Dedifferentiated amniotic fluid mesenchymal stem cell (primary cell): Measurements from ENCODE around the gene CD99L2.

Experiments
- DNase-seq: peaks from one replicate; pipeline ENCODE4 v3.0.0-alpha.2; 2016; ENCODE audit errors: extremely low spot score

CD99L2 gene

DNA sequence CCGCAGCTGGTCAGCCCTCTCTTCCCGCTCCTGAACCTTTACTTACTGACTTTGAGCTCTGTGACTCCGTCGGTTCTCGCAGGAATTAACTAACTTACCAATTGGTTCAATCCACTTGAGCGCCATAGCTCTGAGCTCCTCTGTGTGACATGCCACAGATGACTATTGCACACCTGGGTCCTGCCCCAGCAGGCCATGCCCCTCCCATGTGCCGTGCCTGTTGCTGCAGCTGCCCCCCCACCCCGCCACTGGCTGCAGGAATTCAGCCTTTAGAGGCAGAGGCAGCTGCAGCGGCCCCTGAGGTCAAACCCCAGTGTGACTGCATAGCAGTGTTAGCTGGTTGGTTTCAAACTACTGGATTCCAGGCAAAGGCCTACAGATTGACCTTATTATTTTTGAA is 134.7 kb downstream of the CD99L2 start:
- DNase-seq = no peak

- no peak for DNase-seq
Measured at GRCh38 chrX:150763303-150763797, 135.1 kb downstream of the CD99L2 start.

GRCh38 chrX:150762258-150763165 is 136.0 kb downstream of the CD99L2 start:
- DNase-seq = no peak

DNA sequence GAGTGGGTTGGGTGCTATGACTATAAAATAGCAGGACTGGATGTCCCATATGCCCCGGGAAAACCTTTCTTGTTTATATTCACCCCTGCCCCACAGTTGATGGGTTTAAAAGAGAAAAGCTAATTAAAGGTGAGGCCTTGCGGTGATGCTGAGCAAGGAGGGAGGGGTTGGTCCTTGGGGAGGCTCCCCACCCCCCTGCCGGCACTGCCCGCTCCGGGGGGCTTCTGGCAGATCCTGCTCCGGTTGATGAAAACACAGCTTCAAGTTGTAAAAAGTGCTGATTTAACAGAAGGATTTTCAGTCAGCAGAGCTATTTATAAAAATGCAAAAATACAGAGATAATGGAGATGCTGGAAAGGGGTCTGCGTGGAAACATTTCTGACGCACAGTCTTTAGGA is 136.7 kb downstream of the CD99L2 start:
- DNase-seq = no peak

- no peak for DNase-seq
Measured at GRCh38 chrX:150761176-150761818, 137.2 kb downstream of the CD99L2 start.

DNA sequence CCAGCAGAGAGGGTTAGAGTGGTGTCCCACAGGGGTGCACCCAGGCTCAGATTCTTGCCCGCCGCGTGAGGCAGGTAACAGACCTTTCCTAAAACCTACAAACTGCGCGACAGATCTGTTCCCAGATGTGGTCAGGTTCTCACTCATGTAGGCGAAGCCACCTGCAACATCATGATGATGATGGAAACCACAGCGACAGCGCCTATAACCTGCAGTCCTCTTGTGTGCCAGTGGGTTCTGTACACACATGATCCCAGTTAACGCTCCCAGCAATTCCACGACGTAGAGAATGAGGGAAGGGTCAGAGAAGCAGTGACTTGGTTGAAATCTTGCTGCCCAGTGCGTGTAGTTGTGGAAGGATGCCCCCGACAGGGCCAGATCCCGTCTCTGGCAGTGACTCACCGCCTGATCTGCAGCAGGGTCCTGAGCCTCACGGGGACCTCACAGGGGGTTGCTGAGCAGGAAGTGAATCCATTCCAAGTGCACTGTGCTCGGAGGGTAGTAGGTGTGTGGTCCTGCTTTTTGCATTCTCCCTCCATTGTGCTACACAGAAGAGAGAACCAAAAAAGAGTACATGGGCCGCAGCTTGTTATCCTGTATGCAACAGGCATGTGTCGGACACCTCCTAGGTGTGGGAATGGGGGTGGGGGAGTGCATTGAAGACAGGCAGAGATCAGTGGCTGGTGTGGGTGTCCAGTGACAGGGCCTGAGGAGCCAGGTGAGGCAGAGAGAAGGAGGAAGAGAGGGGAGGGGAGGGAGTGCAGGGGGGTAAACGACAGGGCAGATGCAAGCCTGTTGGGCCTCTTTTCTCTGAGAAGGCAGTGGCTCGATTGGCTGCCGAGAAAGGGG is 138.7 kb downstream of the CD99L2 start:
- DNase-seq = no peak

- no peak for DNase-seq
Measured at GRCh38 chrX:150757371-150757770, 141.1 kb downstream of the CD99L2 start.

GRCh38 chrX:150753968-150754367 is 144.5 kb downstream of the CD99L2 start:
- DNase-seq = no peak

DNA sequence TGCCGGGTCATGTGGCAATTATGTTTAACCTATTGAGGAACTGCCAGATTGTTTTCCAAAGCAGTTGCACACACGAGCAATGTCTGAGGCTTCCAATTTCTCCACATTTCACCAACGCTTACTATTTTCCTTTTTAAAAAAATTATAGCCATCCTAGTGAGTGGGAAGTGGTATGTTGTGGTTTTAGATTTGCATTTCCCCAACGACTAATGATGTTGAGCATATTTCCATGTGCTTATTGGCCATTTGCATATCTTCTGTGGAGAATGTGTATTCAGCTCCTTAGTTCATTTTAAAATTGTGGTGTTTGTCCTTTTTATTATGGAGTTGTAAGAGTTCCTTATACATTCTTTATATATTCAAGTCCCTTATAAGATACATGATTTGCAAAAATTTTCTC is 145.1 kb downstream of the CD99L2 start:
- no peak for DNase-seq

DNA sequence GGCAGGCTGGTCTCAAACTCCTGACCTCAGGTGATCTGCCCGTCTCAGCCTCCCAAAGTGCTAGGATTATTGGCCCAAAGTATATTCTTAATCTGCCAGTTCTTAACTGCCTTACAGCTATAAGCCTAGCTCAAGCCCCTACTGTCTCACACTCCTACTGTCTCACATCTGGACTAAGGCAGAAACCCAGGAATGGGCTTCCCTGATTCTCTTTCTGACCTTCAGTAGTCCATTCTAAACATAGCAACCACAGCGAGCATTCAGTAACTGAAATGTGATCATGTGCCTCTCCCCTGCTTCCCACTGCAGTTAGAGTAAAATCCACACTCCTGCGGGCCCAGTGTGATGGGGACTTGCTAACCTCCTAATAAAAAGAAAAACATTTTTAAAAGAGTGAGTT is 146.3 kb downstream of the CD99L2 start:
- no peak for DNase-seq

DNA sequence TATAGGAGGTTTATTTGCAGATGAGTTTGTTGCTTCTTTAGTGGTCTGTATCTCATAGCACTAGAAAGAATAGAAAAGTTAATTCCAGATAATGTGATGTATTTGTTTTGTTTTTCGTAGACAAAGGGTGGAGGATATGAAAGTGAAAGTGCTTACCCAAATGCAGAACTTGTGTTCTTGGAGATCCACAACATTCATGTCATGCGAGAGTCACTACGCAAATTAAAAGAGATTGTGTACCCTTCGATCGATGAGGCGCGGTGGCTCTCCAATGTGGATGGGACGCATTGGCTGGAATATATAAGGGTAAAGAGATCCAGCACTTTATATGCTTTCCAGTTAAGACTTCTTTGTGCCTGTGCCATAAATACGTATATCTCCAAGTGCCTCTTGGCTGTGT is 162.0 kb downstream of the CD99L2 start:
- no peak for DNase-seq

- DNase-seq = peak; percentile 90
Measured at GRCh38 chrX:150731795-150732194, 166.7 kb downstream of the CD99L2 start.

- DNase-seq = no peak
Measured at GRCh38 chrX:150730719-150731118, 167.7 kb downstream of the CD99L2 start.

- no peak for DNase-seq
Measured at GRCh38 chrX:150729956-150730355, 168.5 kb downstream of the CD99L2 start.

DNA sequence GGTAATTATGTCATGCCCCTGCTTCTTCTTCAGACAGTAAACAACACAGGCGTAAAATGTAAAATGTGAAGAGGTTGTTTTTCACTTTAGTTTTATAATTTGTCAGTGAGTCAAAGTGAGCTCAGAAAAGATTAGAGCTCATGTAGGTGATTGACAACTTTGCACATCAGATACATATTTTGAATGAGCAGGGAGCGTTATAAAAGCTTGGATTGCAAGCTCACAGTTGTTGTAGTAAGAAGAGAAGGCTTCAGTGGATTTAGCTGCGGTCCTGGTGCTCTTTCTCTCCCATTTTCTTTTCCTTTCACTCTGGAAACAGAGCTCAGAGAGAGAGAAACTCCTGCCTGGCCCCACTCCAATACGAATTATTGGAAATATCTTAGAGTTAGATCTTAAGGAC is 178.8 kb downstream of the CD99L2 start:
- no peak for DNase-seq
